ENCODE data around the gene ARHGEF17. TPM values are rescaled to one million over a fixed set of nuclear protein-coding genes. Genes with fewer than 3 reads are reported as not detected.
A peak's percentile ranks its signal among the peaks of the same experiment; 100 is the strongest.

ARHGEF17 gene
- total and polyA plus RNA-seq, 4 donors: 2.6 to 12.6 (median 5.7) TPM

DNA sequence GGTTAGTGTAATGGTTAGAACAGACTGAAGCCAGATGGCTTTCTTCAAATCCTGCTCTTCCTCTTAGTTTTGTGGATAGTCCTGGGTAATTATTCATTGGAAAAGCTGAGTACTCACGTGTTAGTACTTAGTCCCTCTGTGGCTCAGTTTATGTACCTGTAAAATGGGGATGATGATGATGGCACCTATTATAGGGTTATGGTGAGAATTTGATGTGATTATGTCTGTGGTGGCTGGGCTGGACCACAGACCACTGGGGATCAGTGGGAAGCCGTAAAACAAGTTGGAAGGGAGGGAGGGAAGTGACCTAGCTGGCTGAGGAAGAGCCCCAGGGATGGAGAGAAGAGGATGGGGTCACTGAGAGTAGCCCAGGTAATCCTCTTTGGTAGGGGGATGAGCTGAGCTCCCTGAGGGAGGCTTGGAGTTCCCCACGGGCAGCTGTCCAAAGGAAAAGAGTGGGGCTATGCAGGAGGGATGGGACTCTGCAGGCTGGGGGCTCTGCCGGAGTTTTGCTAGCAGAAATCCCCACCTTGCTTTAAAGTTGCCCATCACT lies 19.8 kb downstream of the ARHGEF17 start:
- H3K9me3 ChIP-seq (ENCODE audit: control insufficient read depth in 4 of 4, low read length in 3 of 4): no peaks in the 10 kb centered on the region
- no peak overlapping the region for H3K4me3 ChIP-seq (ENCODE audit: low read depth in 1 of 3, low read length in 3 of 3)
- H3K27me3 ChIP-seq (ENCODE audit: control insufficient read depth in 4 of 4, insufficient read depth in 4 of 4, low read length in 3 of 4): no peaks in the 10 kb centered on the region
- peak overlapping the region in 1 of 2 donors; percentile 8 for H3K27ac ChIP-seq (ENCODE audit: low read depth in 1 of 2, low read length in 2 of 2)
- TF ChIP-seq GABPA (IDR thresholded peaks at IDR 0.05 in 1 of 2, conservative IDR thresholded peaks at IDR 0.05 in 1 of 2) (no peak), MAX (IDR thresholded peaks at IDR 0.05) (no peak), CTCF (IDR thresholded peaks at IDR 0.05; ENCODE audit: low read depth, low read length, missing input control) (no peak), TAF1 (conservative IDR thresholded peaks at IDR 0.05) (no peak)
- TF ChIP-seq, protein P1, sequence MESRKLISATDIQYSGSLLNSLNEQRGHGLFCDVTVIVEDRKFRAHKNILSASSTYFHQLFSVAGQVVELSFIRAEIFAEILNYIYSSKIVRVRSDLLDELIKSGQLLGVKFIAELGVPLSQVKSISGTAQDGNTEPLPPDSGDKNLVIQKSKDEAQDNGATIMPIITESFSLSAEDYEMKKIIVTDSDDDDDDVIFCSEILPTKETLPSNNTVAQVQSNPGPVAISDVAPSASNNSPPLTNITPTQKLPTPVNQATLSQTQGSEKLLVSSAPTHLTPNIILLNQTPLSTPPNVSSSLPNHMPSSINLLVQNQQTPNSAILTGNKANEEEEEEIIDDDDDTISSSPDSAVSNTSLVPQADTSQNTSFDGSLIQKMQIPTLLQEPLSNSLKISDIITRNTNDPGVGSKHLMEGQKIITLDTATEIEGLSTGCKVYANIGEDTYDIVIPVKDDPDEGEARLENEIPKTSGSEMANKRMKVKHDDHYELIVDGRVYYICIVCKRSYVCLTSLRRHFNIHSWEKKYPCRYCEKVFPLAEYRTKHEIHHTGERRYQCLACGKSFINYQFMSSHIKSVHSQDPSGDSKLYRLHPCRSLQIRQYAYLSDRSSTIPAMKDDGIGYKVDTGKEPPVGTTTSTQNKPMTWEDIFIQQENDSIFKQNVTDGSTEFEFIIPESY (IDR thresholded peaks at IDR 0.05): no peak
- no peaks in the 10 kb centered on the region for H3K36me3 ChIP-seq (ENCODE audit: control insufficient read depth in 4 of 4, insufficient read depth in 3 of 4, low read depth in 1 of 4, low read length in 3 of 4)
- peaks cover 0 to 8% (median 0%) of the 10 kb centered on the region in 4 donors for H3K4me1 ChIP-seq (ENCODE audit: control insufficient read depth in 4 of 4, insufficient read depth in 4 of 4, low read length in 3 of 4)
- no peak for DNase-seq (ENCODE audit: low spot score)
- H3K9ac ChIP-seq (ENCODE audit: low read depth in 1 of 2, low read length in 2 of 2): no peak overlapping the region
- 81% methylated on average over 4 of the region's 4 CpGs for WGBS

DNA sequence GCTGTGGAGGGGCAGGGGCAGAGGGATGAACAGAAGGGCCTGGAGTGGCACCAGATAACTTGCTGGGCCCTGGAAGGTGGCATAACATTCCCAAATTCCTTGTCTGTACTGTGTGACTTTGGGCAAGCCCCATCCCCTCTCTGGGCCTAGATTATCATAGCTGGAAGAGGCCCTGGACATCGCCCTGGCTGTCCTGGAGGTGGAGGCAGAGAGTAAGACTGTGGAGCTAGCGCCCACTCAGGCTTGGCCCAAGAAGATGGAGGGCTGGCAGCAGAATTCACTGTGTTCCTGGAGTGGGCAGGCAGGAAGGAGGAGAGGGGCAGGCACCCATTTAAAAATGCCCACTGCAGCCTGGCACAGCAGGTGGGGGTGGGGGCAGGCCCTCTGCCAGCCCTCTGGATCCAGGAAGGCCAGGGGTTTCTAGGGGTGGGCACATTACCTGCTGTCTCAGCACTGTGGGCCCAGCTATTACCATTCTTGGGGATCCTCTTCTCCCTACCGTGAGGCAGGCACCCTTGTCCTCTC lies 22.6 kb downstream of the ARHGEF17 start:
- peaks cover 0 to 9% (median 0%) of the 10 kb centered on the region in 4 donors for H3K4me1 ChIP-seq (ENCODE audit: control insufficient read depth in 4 of 4, insufficient read depth in 4 of 4, low read length in 3 of 4)
- H3K36me3 ChIP-seq (ENCODE audit: control insufficient read depth in 4 of 4, insufficient read depth in 3 of 4, low read depth in 1 of 4, low read length in 3 of 4): no peaks in the 10 kb centered on the region
- DNase-seq (ENCODE audit: low spot score): no peak
- H3K9ac ChIP-seq (ENCODE audit: low read depth in 1 of 2, low read length in 2 of 2): no peak overlapping the region
- H3K4me3 ChIP-seq (ENCODE audit: low read depth in 1 of 3, low read length in 3 of 3): no peak overlapping the region
- no peaks in the 10 kb centered on the region for H3K27me3 ChIP-seq (ENCODE audit: control insufficient read depth in 4 of 4, insufficient read depth in 4 of 4, low read length in 3 of 4)
- 85% methylated on average over 3 of the region's 3 CpGs for WGBS
- TF ChIP-seq RXRA (IDR thresholded peaks at IDR 0.05) (no peak), YY1 (IDR thresholded peaks at IDR 0.05) (no peak), CTCF (IDR thresholded peaks at IDR 0.05; ENCODE audit: low read depth, low read length, missing input control) (no peak), HNF4A (conservative IDR thresholded peaks at IDR 0.05) (no peak), JUND (IDR thresholded peaks at IDR 0.05) (no peak), FOXA1 (IDR thresholded peaks at IDR 0.05) (no peak), MAX (IDR thresholded peaks at IDR 0.05) (no peak), EGR1 (IDR thresholded peaks at IDR 0.05; ENCODE audit: low read depth in 2 of 2) (no peak)
- TF ChIP-seq, protein P2, sequence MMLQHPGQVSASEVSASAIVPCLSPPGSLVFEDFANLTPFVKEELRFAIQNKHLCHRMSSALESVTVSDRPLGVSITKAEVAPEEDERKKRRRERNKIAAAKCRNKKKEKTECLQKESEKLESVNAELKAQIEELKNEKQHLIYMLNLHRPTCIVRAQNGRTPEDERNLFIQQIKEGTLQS (IDR thresholded peaks at IDR 0.05): no peak
- TF ChIP-seq, protein P1 (IDR thresholded peaks at IDR 0.05): no peak
- no peak overlapping the region for H3K27ac ChIP-seq (ENCODE audit: low read depth in 1 of 2, low read length in 2 of 2)
- no peaks in the 10 kb centered on the region for H3K9me3 ChIP-seq (ENCODE audit: control insufficient read depth in 4 of 4, low read length in 3 of 4)

Measured in liver (tissue), 9 donors.